H1 (cell line): ENCODE measurements around the gene GAB2. TPM values are rescaled to one million over a fixed set of nuclear protein-coding genes. Genes with fewer than 3 reads are reported as not detected.

Experiments used
- CTCF ChIA-PET: fragments of 300-600 bp; sonication (Branson Sonifier 250); formaldehyde crosslinking; loops from one replicate; lab custom pipeline; 2021; ENCODE audit not compliant: partially characterized antibody; lab: Charles Lee
- POLR2A ChIA-PET: fragments of 300-600 bp; sonication (Branson Sonifier 250); formaldehyde crosslinking; loops from one replicate; lab custom pipeline; 2021; ENCODE audit warnings: inconsistent platforms; ENCODE audit not compliant: partially characterized antibody; lab: Charles Lee
- DNase-seq, 2 experiments: peaks; one replicate each; pipeline versions ENCODE4 v3.0.0 to v3.0.0-alpha.2; 2010 to 2022; ENCODE audit warnings: low spot score in 2 of 2, low read depth in 1 of 2, mixed read lengths in 1 of 2
- FAIRE-seq: peaks from 2 replicates; lab custom pipeline; 2011; peaks lifted over from hg19 to GRCh38; lab: Jason Lieb, UNC
- H2AFZ ChIP-seq: 2 replicates; pipeline ENCODE4 v1.8.1; 2012; ENCODE audit warnings: low read length, inconsistent platforms
- H2AK5ac ChIP-seq: 2 replicates; pipeline ENCODE4 v1.6.1; 2013; ENCODE audit warnings: low read depth, low read length
- H2BK120ac ChIP-seq: replicated peaks from 2 replicates; pipeline ENCODE3; 2013; ENCODE audit warnings: low read depth, low read length, inconsistent platforms
- H2BK12ac ChIP-seq: 2 replicates; pipeline ENCODE4 v1.6.1; 2013; ENCODE audit warnings: low read depth, low read length
- H2BK15ac ChIP-seq: 2 replicates; pipeline ENCODE4 v1.6.1; 2013; ENCODE audit warnings: low read length
- H2BK20ac ChIP-seq: 2 replicates; pipeline ENCODE4 v1.6.1; 2013; ENCODE audit warnings: low read length
- H2BK5ac ChIP-seq: 2 replicates; pipeline ENCODE4 v1.6.1; 2013; ENCODE audit warnings: low read depth, low read length
- H3K14ac ChIP-seq: 2 replicates; pipeline ENCODE4 v1.6.1; 2013; ENCODE audit warnings: inconsistent platforms; ENCODE audit not compliant: insufficient read length
- H3K18ac ChIP-seq: 2 replicates; pipeline ENCODE4 v1.6.1; 2013; ENCODE audit warnings: low read length; ENCODE audit errors: extremely low read depth
- H3K23ac ChIP-seq: 2 replicates; pipeline ENCODE4 v1.6.1; 2013; ENCODE audit warnings: inconsistent platforms; ENCODE audit not compliant: insufficient read length
- H3K23me2 ChIP-seq: 2 replicates; pipeline ENCODE4 v1.6.1; 2013; ENCODE audit warnings: low read depth, low read length
- H3K27ac ChIP-seq: 2 replicates; pipeline ENCODE4 v1.6.1; 2011; ENCODE audit warnings: low read depth, low read length, inconsistent platforms
- H3K27me3 ChIP-seq, 4 experiments: replicated peaks in 1 of 4; 1 replicate in 1 of 4; 2 replicates in 3 of 4; pipeline versions ENCODE4 v1.6.1 to v1.8.1; 2011 to 2013; ENCODE audit warnings: low read length in 3 of 4, mild to moderate bottlenecking in 3 of 4, inconsistent platforms in 2 of 4, mixed read lengths in 2 of 4, moderate library complexity in 1 of 4; ENCODE audit not compliant: control insufficient read depth in 3 of 4, insufficient read depth in 3 of 4; ENCODE audit errors: extremely low read depth in 1 of 4
- H3K36me3 ChIP-seq, 4 experiments: 2 replicates each; pipeline versions ENCODE4 v1.6.1 to v1.8.1; 2011 to 2013; ENCODE audit warnings: mild to moderate bottlenecking in 4 of 4, low read length in 3 of 4, moderate library complexity in 2 of 4, control low read depth in 1 of 4, inconsistent platforms in 1 of 4; ENCODE audit not compliant: insufficient read depth in 4 of 4, control insufficient read depth in 2 of 4
- H3K4ac ChIP-seq: replicated peaks from 2 replicates; pipeline ENCODE3; 2013; ENCODE audit warnings: low read length, low read depth, mixed read lengths, inconsistent platforms; ENCODE audit not compliant: insufficient read length
- H3K4me1 ChIP-seq, 4 experiments: replicated peaks in 1 of 4; 1 replicate in 1 of 4; 2 replicates in 3 of 4; pipeline versions ENCODE4 v1.6.1 to v1.8.1; 2011 to 2013; ENCODE audit warnings: low read length in 3 of 4, inconsistent platforms in 2 of 4, mixed read lengths in 1 of 4; ENCODE audit not compliant: insufficient read depth in 4 of 4, control insufficient read depth in 3 of 4
- H3K4me2 ChIP-seq, 2 experiments: 2 replicates each; pipeline versions ENCODE4 v1.6.1 to v1.8.1; 2011 to 2013; ENCODE audit warnings: low read depth in 2 of 2, low read length in 2 of 2, control low read depth in 1 of 2, inconsistent platforms in 1 of 2, mild to moderate bottlenecking in 1 of 2; ENCODE audit not compliant: insufficient read depth in 1 of 2
- H3K4me3 ChIP-seq, 4 experiments: fragments of 200-600, 300-600 bp in 1 of 4; sonication (generic), shearing (Covaris generic), sonication (Bioruptor Twin) in 1 of 4; 2 replicates each; pipeline versions ENCODE4 v1.5.1 to v1.8.1; 2011 to 2016; ENCODE audit warnings: low read length in 4 of 4, low read depth in 3 of 4, control low read depth in 2 of 4, inconsistent platforms in 2 of 4, mild to moderate bottlenecking in 2 of 4, mixed read lengths in 1 of 4, moderate library complexity in 1 of 4; ENCODE audit not compliant: insufficient read depth in 2 of 4; ENCODE audit errors: extremely low read depth in 1 of 4
- H3K56ac ChIP-seq: replicated peaks from 2 replicates; pipeline ENCODE3; 2013; ENCODE audit warnings: low read depth, mild to moderate bottlenecking, mixed read lengths, low read length, inconsistent platforms; ENCODE audit not compliant: insufficient read length
- H3K79me1 ChIP-seq: 2 replicates; pipeline ENCODE4 v1.6.1; 2013; ENCODE audit warnings: low read depth, low read length, control low read depth
- H3K79me2 ChIP-seq, 2 experiments: 2 replicates each; pipeline versions ENCODE4 v1.6.1 to v1.8.1; 2012 to 2013; ENCODE audit warnings: low read length in 2 of 2, mild to moderate bottlenecking in 2 of 2, inconsistent platforms in 1 of 2; ENCODE audit not compliant: insufficient read depth in 2 of 2, control insufficient read depth in 1 of 2
- H3K9ac ChIP-seq, 4 experiments: replicated peaks in 1 of 4; 1 replicate in 1 of 4; 2 replicates in 3 of 4; pipeline versions ENCODE4 v1.6.1 to v1.8.1; 2011 to 2013; ENCODE audit warnings: low read depth in 3 of 4, low read length in 3 of 4, control low read depth in 2 of 4, mild to moderate bottlenecking in 2 of 4, moderate library complexity in 2 of 4, inconsistent platforms in 1 of 4; ENCODE audit errors: extremely low read depth in 1 of 4
- H3K9me3 ChIP-seq, 2 experiments: 2 replicates each; pipeline versions ENCODE4 v1.6.1 to v1.8.1; 2012 to 2013; ENCODE audit warnings: mild to moderate bottlenecking in 2 of 2, moderate library complexity in 2 of 2, control low read depth in 1 of 2, inconsistent platforms in 1 of 2, low read depth in 1 of 2, low read length in 1 of 2, mixed read lengths in 1 of 2; ENCODE audit not compliant: insufficient read depth in 2 of 2
- H4K20me1 ChIP-seq, 2 experiments: replicated peaks in 1 of 2; 2 replicates each; pipeline versions ENCODE3 to v1.8.1; 2011 to 2013; ENCODE audit warnings: inconsistent platforms in 2 of 2, low read length in 2 of 2, mild to moderate bottlenecking in 1 of 2; ENCODE audit not compliant: insufficient read depth in 2 of 2, control insufficient read depth in 1 of 2
- H4K5ac ChIP-seq: 2 replicates; pipeline ENCODE4 v1.6.1; 2013; ENCODE audit warnings: low read length, low read depth, mixed read lengths, inconsistent platforms; ENCODE audit not compliant: insufficient read length
- H4K8ac ChIP-seq: 2 replicates; pipeline ENCODE4 v1.8.0; 2013; ENCODE audit warnings: mild to moderate bottlenecking, moderate library complexity, low read length, inconsistent platforms; ENCODE audit not compliant: insufficient read depth; ENCODE audit errors: extremely low read depth
- H4K91ac ChIP-seq: replicated peaks from 2 replicates; pipeline ENCODE3; 2013; ENCODE audit warnings: low read length, mixed read lengths, inconsistent platforms; ENCODE audit not compliant: insufficient read length
- EGR1 ChIP-seq: IDR thresholded peaks from 2 replicates; pipeline ENCODE4 v1.6.1; 2011; ENCODE audit warnings: low read depth, low read length, borderline replicate concordance
- EP300 ChIP-seq, 2 experiments: IDR thresholded peaks; 1 replicate in 1 of 2; 2 replicates in 1 of 2; pipeline ENCODE4 v1.6.1; 2011 to 2012; ENCODE audit warnings: low read depth in 2 of 2, low read length in 2 of 2, mild to moderate bottlenecking in 2 of 2, borderline replicate concordance in 1 of 2, inconsistent platforms in 1 of 2, moderate library complexity in 1 of 2
- GABPA ChIP-seq: IDR thresholded peaks from 2 replicates; pipeline ENCODE4 v1.6.1; 2011; ENCODE audit warnings: mild to moderate bottlenecking, low read length, moderate library complexity, borderline replicate concordance; ENCODE audit not compliant: insufficient read depth
- KDM5A ChIP-seq: fragments of 200-600 bp; IDR thresholded peaks from 2 replicates; pipeline ENCODE4 v1.7.1; 2012; ENCODE audit warnings: mild to moderate bottlenecking, low read length, inconsistent platforms, mixed read lengths
- MAFK ChIP-seq: IDR thresholded peaks from 2 replicates; pipeline ENCODE4 v1.6.1; 2012; ENCODE audit warnings: low read depth, mild to moderate bottlenecking, improper control_type of control experiment, low read length
- NANOG ChIP-seq: IDR thresholded peaks from 2 replicates; pipeline ENCODE4 v1.6.1; 2011; ENCODE audit warnings: low read length, low read depth, mild to moderate bottlenecking, inconsistent platforms; ENCODE audit not compliant: insufficient read depth, poor library complexity, severe bottlenecking
- POU5F1 ChIP-seq: IDR thresholded peaks from 2 replicates; pipeline ENCODE4 v1.6.1; 2011; ENCODE audit warnings: low read depth, mild to moderate bottlenecking, low read length, moderate library complexity
- SIX5 ChIP-seq: IDR thresholded peaks from 2 replicates; pipeline ENCODE4 v1.6.1; 2011; ENCODE audit warnings: mild to moderate bottlenecking, low read depth, low read length
- TCF12 ChIP-seq: IDR thresholded peaks from 2 replicates; pipeline ENCODE4 v1.6.1; 2011; ENCODE audit warnings: low read depth, mild to moderate bottlenecking, low read length
- YY1 ChIP-seq: IDR thresholded peaks from 2 replicates; pipeline ENCODE4 v1.6.1; 2011; ENCODE audit warnings: low read depth, mild to moderate bottlenecking, low read length
- WGBS, 2 experiments: shearing (Covaris generic) in 1 of 2; methylation state at CpG; one replicate each; pipeline versions ENCODE4 v1.1.6 to v1.1.7; 2013 to 2015; ENCODE audit warnings: low lambda C conversion rate in 2 of 2, mixed read lengths in 2 of 2, inconsistent platforms in 1 of 2, low coverage in 1 of 2, missing lambda C conversion rate in 1 of 2; ENCODE audit not compliant: insufficient replicate concordance in 2 of 2, insufficient coverage in 1 of 2, insufficient read length in 1 of 2; ENCODE audit errors: extremely low coverage in 1 of 2, missing lambda C conversion rate in 1 of 2; 5-methylcytosine and 5-hydroxymethylcytosine counted together
- polyA plus RNA-seq, 7 experiments: library from polyadenylated mRNA; depleted of rRNA in 3 of 7; stranded (reverse) in 5 of 7; unstranded in 2 of 7; fragments of >200 nt in 5 of 7; fragments of 200-250 nt in 2 of 7; gene quantifications; 1 replicate in 5 of 7; 2 replicates in 1 of 7; 4 replicates in 1 of 7; pipeline versions ENCODE4 v1.2.1 to v1.2.3, GENCODE V29; 2011 to 2013; ENCODE audit warnings: missing spikeins in 2 of 7, mixed read lengths in 2 of 7
- total RNA-seq: library from RNA; stranded (reverse); fragmentation: NEBNext Ultra II Directional; extraction: Animal tissue kit (Norgen Biotek cat#: 25700); gene quantifications from 2 replicates; pipeline ENCODE4 v1.2.1, GENCODE V29; 2021
- TF ChIP-seq, protein P1 (sequence below), 3 experiments: IDR thresholded peaks; 1 replicate in 2 of 3; 2 replicates in 1 of 3; pipeline versions ENCODE4 v1.5.1 to v1.6.1; 2011; ENCODE audit warnings: low read length in 3 of 3, mild to moderate bottlenecking in 3 of 3, inconsistent platforms in 2 of 3, low read depth in 1 of 3, moderate library complexity in 1 of 3; ENCODE audit not compliant: insufficient read depth in 1 of 3; ENCODE audit errors: control extremely low read depth in 1 of 3

The GAB2 gene
- total and polyA plus RNA-seq, 2 of the 8 experiments (the other 6 are each of a cell fraction or from before 2014, with no cell fraction given), result 6.3 to 14.0 TPM

DNA sequence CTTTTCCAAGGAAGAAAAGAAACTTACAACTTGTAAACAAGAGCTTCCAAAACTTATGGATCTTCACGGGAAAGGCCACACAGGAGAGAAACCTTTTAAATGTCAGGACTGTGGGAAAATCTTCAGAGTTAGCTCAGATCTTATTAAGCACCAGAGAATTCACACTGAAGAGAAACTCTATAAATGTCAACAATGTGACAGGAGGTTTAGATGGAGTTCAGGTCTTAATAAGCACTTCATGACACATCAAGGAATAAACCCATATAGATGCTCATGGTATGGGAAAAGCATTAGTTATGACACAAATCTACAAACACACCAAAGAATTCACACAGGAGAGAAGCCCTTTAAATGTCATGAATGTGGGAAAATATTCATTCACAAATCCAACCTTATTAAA lies 32.4 kb downstream of the GAB2 start:
- Histone ChIP-seq H2BK5ac (no peak overlapping the region), H3K23me2 (no peaks in the 10 kb centered on the region), H3K14ac (no peak overlapping the region), H4K91ac (no peak overlapping the region), H3K27me3 (no peaks in the 10 kb centered on the region), H2BK15ac (no peak overlapping the region), H3K4me2 (no peak overlapping the region), H3K4me1 (no peaks in the 10 kb centered on the region), H2AFZ (no peak overlapping the region), H3K79me2 (no peaks in the 10 kb centered on the region), H3K36me3 (no peaks in the 10 kb centered on the region), H3K79me1 (no peaks in the 10 kb centered on the region), H3K18ac (no peak overlapping the region), H3K9ac (no peak overlapping the region), H2BK12ac (no peak overlapping the region), H3K23ac (no peak overlapping the region), H3K9me3 (peaks cover 0 to 7% of the 10 kb centered on the region in 2 experiments; a peak in 2 of 4 replicates), H2BK20ac (no peak overlapping the region), H4K5ac (no peak overlapping the region), H3K56ac (no peak overlapping the region), H4K20me1 (no peaks in the 10 kb centered on the region), H4K8ac (no peak overlapping the region), H3K4me3 (no peak overlapping the region), H3K27ac (no peak overlapping the region), H2BK120ac (no peak overlapping the region), H2AK5ac (no peak overlapping the region), H3K4ac (no peak overlapping the region)
- FAIRE-seq (no peak), DNase-seq (no peak)
- 88% methylated on average over 1 of the region's 1 CpG; no CpG with 5 or more reads in 1 of the 2 experiments for WGBS, 2 experiments
- ChIA-PET CTCF (interaction anchor here (1.1 to 1.2 kb wide), 3 partner anchors 10 to 157 kb away, joined by 3 read pairs; no protein-coding TSS in a partner anchor), POLR2A (no interaction called here)
- no peak for TF ChIP-seq EGR1
- no peak for TF ChIP-seq MAFK
- no peak for TF ChIP-seq NANOG
- TF ChIP-seq GABPA, result no peak
- no peak for TF ChIP-seq KDM5A
- TF ChIP-seq, protein P1, sequence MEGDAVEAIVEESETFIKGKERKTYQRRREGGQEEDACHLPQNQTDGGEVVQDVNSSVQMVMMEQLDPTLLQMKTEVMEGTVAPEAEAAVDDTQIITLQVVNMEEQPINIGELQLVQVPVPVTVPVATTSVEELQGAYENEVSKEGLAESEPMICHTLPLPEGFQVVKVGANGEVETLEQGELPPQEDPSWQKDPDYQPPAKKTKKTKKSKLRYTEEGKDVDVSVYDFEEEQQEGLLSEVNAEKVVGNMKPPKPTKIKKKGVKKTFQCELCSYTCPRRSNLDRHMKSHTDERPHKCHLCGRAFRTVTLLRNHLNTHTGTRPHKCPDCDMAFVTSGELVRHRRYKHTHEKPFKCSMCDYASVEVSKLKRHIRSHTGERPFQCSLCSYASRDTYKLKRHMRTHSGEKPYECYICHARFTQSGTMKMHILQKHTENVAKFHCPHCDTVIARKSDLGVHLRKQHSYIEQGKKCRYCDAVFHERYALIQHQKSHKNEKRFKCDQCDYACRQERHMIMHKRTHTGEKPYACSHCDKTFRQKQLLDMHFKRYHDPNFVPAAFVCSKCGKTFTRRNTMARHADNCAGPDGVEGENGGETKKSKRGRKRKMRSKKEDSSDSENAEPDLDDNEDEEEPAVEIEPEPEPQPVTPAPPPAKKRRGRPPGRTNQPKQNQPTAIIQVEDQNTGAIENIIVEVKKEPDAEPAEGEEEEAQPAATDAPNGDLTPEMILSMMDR (IDR thresholded peaks at IDR 0.05; ENCODE audit: control extremely low read depth in 1 of 3, insufficient read depth in 1 of 3, low read depth in 1 of 3, low read length in 3 of 3), result no peak
- TF ChIP-seq POU5F1, result no peak
- TF ChIP-seq EP300 (IDR thresholded peaks at IDR 0.05; ENCODE audit: borderline replicate concordance in 1 of 2, low read depth in 2 of 2, low read length in 2 of 2), result no peak
- no peak for TF ChIP-seq YY1
- no peak for TF ChIP-seq TCF12
- no peak for TF ChIP-seq SIX5
